NCI-H345 treated with DMSO at 0.1 percent for 48 hours (cell line): Measurements from ENCODE around the gene ASTN2.

ENCODE experiments used
- DNase-seq: peaks from one replicate; lab custom pipeline; 2025; ENCODE audit not compliant: unreplicated experiment; lab: John Stamatoyannopoulos, UW

Gene ASTN2

GRCh38 chr9:117180896-117181445, 233.9 kb downstream of the ASTN2 start:
- DNase-seq = no peak

- no peak for DNase-seq
Measured at GRCh38 chr9:117178596-117179375, 236.1 kb downstream of the ASTN2 start.

- DNase-seq = no peak
Measured at GRCh38 chr9:117170567-117170966, 244.3 kb downstream of the ASTN2 start.

- no peak for DNase-seq
Measured at GRCh38 chr9:117169089-117169621, 245.7 kb downstream of the ASTN2 start.

- no peak for DNase-seq
Measured at GRCh38 chr9:117164512-117164911, 250.3 kb downstream of the ASTN2 start.

- DNase-seq = no peak
Measured at GRCh38 chr9:117160254-117160653, 254.6 kb downstream of the ASTN2 start.

- no peak for DNase-seq
Measured at GRCh38 chr9:117156771-117157535, 257.9 kb downstream of the ASTN2 start.

GRCh38 chr9:117156144-117156688, 258.6 kb downstream of the ASTN2 start:
- DNase-seq = no peak

GRCh38 chr9:117153021-117153420, 261.8 kb downstream of the ASTN2 start:
- DNase-seq = no peak

GRCh38 chr9:117151716-117152115, 263.1 kb downstream of the ASTN2 start:
- DNase-seq = no peak

- DNase-seq = no peak
Measured at GRCh38 chr9:117149996-117150395, 264.9 kb downstream of the ASTN2 start.

- DNase-seq = no peak
Measured at GRCh38 chr9:117145811-117146490, 268.9 kb downstream of the ASTN2 start.

- DNase-seq = no peak
Measured at GRCh38 chr9:117145081-117145480, 269.8 kb downstream of the ASTN2 start.

GRCh38 chr9:117138231-117138630, 276.6 kb downstream of the ASTN2 start:
- DNase-seq = no peak

- DNase-seq = no peak
Measured at GRCh38 chr9:117136461-117136860, 278.4 kb downstream of the ASTN2 start.

- DNase-seq = no peak
Measured at GRCh38 chr9:117135501-117136098, 279.3 kb downstream of the ASTN2 start.

GRCh38 chr9:117134826-117135500, 279.9 kb downstream of the ASTN2 start:
- DNase-seq = no peak

- DNase-seq = no peak
Measured at GRCh38 chr9:117126871-117127270, 288.0 kb downstream of the ASTN2 start.

- DNase-seq = no peak
Measured at GRCh38 chr9:117125531-117125930, 289.3 kb downstream of the ASTN2 start.

GRCh38 chr9:117123729-117124128, 291.1 kb downstream of the ASTN2 start:
- no peak for DNase-seq
